Breast epithelium (tissue), 4 donors: ENCODE measurements around the gene KCNIP4. TPM values are rescaled to one million over a fixed set of nuclear protein-coding genes. Genes with fewer than 3 reads are reported as not detected.

Experiments used
- DNase-seq, 2 donors: peaks; one replicate each; pipeline ENCODE4 v3.0.0-alpha.2; 2019; ENCODE audit warnings: low spot score in 2 of 2
- H3K27ac ChIP-seq, 2 donors: fragments of 200-600 bp; sonication (generic) in 1 of 2; one replicate each; pipeline ENCODE4 v1.5.1; 2016 to 2019; ENCODE audit warnings: mild to moderate bottlenecking in 1 of 2
- H3K27me3 ChIP-seq, 2 donors: fragments of 200-600 bp; sonication (generic) in 1 of 2; one replicate each; pipeline versions ENCODE4 v1.5.1 to v1.6.0; 2017 to 2019; ENCODE audit warnings: control low read depth in 1 of 2, mild to moderate bottlenecking in 1 of 2
- H3K36me3 ChIP-seq: fragments of 200-600 bp; one replicate; pipeline ENCODE4 v1.5.1; 2019
- H3K4me1 ChIP-seq, 2 donors: fragments of 200-600 bp; sonication (generic); one replicate each; pipeline ENCODE4 v1.5.1; 2016 to 2019; ENCODE audit warnings: control low read depth in 1 of 2
- H3K4me3 ChIP-seq, 3 donors: fragments of 200-600 bp; sonication (generic); 1 replicate in 2 of 3; 2 replicates in 1 of 3; pipeline ENCODE4 v1.5.1; 2016 to 2019; ENCODE audit warnings: mild to moderate bottlenecking in 3 of 3, moderate library complexity in 2 of 3
- H3K9me3 ChIP-seq, 2 donors: fragments of 200-600 bp; sonication (generic) in 1 of 2; one replicate each; pipeline ENCODE4 v1.5.1; 2016 to 2019; ENCODE audit warnings: control low read depth in 1 of 2
- CTCF ChIP-seq, 3 donors: fragments of 450-650 bp; IDR thresholded peaks; one replicate each; pipeline ENCODE4 v1.5.1; 2016 to 2017; ENCODE audit warnings: antibody characterized with exemption in 3 of 3, mild to moderate bottlenecking in 3 of 3, moderate library complexity in 3 of 3
- POLR2A ChIP-seq: fragments of 450-650 bp; IDR thresholded peaks from one replicate; pipeline ENCODE4 v1.6.1; 2016; ENCODE audit warnings: antibody characterized with exemption, mild to moderate bottlenecking, moderate library complexity
- POLR2AphosphoS5 ChIP-seq, 3 donors: sonication (generic); formaldehyde crosslinking; IDR thresholded peaks; one replicate each; pipeline ENCODE4 v1.6.1; 2017; ENCODE audit warnings: antibody characterized with exemption in 3 of 3
- intact Hi-C: fragments of 100-400 bp; cut with DNase I; formaldehyde crosslinking; loops from one replicate; pipeline ENCODE4 v1.15.1; 2023; ENCODE audit warnings: low total_unique reads
- total RNA-seq, 3 donors: library from RNA; depleted of rRNA; stranded (reverse); fragments of >200 nt; gene quantifications; one replicate each; pipeline ENCODE4 v1.1.0, GENCODE V29; 2016

Gene KCNIP4
- total RNA-seq, 3 donors from 2014 or later = 0.44 to 0.66 TPM; not detected in 1

- Histone ChIP-seq H3K4me3 (no peak overlapping the region), H3K4me1 (no peaks in the 10 kb centered on the region), H3K9me3 (no peaks in the 10 kb centered on the region), H3K36me3 (no peaks in the 10 kb centered on the region), H3K27me3 (no peaks in the 10 kb centered on the region), H3K27ac (no peak overlapping the region)
- intact Hi-C loops = loop anchor here (1.0 kb wide), 1 partner anchor 9 kb away; no protein-coding TSS in a partner anchor
- TF ChIP-seq CTCF (IDR thresholded peaks at IDR 0.05) (no peak), POLR2A (no peak), POLR2AphosphoS5 (IDR thresholded peaks at IDR 0.05) (no peak)
- no peak for DNase-seq
These were observed 1003.6 kb downstream of the KCNIP4 start for GRCh38 chr4:20944961-20945360.

DNA sequence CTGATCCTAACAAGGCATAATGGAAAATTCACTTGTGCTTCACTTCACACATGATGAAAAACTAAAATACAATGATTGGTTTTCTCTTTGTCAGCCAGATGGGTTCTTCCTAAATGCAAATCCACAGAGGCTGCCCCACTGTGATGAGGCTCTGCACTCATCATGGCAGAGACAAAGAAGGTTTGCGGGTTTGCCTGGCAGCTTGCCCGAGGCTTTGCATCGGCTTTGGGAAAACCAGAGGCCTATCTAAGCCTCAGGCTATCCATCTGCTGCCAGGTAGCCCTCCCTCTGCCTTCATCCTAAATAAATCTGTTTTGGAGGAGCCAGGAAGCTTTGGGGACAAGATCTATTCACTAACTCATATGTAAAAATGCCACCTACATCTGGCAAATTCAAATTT is 1004.1 kb downstream of the KCNIP4 start:
- TF ChIP-seq POLR2A = no peak
- no peak for TF ChIP-seq POLR2AphosphoS5 (IDR thresholded peaks at IDR 0.05)
- no peak for DNase-seq
- no peak overlapping the region for H3K27ac ChIP-seq
- H3K27me3 ChIP-seq = no peaks in the 10 kb centered on the region
- H3K9me3 ChIP-seq = no peaks in the 10 kb centered on the region
- H3K36me3 ChIP-seq = no peaks in the 10 kb centered on the region
- H3K4me3 ChIP-seq = no peak overlapping the region
- no peaks in the 10 kb centered on the region for H3K4me1 ChIP-seq
- intact Hi-C loops = loop anchor here (1.0 kb wide), 1 partner anchor 10 kb away; no protein-coding TSS in a partner anchor

DNA sequence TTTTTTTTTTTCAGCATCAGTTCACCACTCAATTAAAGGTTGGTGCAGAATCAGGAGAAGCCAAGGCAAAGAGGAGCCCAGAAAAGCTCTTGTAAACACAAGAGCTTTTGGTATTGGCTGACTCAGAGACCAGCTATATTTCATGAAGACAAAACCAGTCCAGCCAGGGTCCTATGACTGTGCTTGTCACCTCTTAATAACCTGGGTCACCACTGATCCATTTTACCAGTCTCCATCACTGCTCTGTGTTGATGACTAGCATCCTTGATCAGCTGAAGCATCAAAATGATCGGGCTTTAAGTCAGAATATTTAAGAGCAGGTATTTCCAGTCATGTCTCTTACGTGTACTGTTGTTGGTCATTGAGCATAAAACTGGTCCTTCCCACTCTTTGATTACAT is 1010.4 kb downstream of the KCNIP4 start:
- no peaks in the 10 kb centered on the region for H3K9me3 ChIP-seq
- no peaks in the 10 kb centered on the region for H3K27me3 ChIP-seq
- intact Hi-C loops = no loop called here
- no peak for DNase-seq
- TF ChIP-seq POLR2AphosphoS5 (IDR thresholded peaks at IDR 0.05) = no peak
- no peak overlapping the region for H3K27ac ChIP-seq
- no peak overlapping the region for H3K4me3 ChIP-seq
- no peaks in the 10 kb centered on the region for H3K4me1 ChIP-seq
- H3K36me3 ChIP-seq = no peaks in the 10 kb centered on the region

- no peak for TF ChIP-seq POLR2A
- no peak for DNase-seq
- Histone ChIP-seq H3K36me3 (no peaks in the 10 kb centered on the region), H3K27ac (no peak overlapping the region), H3K27me3 (no peaks in the 10 kb centered on the region), H3K4me3 (no peak overlapping the region), H3K9me3 (no peaks in the 10 kb centered on the region), H3K4me1 (no peaks in the 10 kb centered on the region)
- intact Hi-C loops = no loop called here
These were observed 1022.0 kb downstream of the KCNIP4 start for GRCh38 chr4:20926529-20926928.

DNA sequence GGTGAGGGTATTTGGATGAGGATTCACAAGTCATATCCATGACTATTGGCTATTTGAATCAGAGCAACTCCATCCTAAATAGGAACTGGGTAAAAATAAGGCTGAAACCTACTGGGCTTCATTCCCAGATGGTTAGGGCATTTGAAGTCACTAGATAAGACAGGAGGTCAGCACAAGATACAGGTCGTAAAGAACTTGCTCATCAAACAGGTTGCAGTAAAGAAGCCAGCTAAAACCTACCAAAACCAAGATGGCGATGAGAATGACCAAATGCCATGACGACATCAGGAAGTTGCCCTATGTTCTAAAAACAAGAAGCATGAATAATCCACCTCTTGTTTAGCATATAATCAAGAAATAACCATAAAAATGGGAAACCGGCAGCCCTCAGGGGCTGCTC is 1023.4 kb downstream of the KCNIP4 start:
- H3K9me3 ChIP-seq = no peaks in the 10 kb centered on the region
- no peak overlapping the region for H3K27ac ChIP-seq
- no peak overlapping the region for H3K4me3 ChIP-seq
- TF ChIP-seq CTCF (IDR thresholded peaks at IDR 0.05) (no peak), POLR2A (no peak), POLR2AphosphoS5 (IDR thresholded peaks at IDR 0.05) (no peak)
- H3K27me3 ChIP-seq = no peaks in the 10 kb centered on the region
- no peaks in the 10 kb centered on the region for H3K4me1 ChIP-seq
- intact Hi-C loops = no loop called here
- DNase-seq = no peak
- no peaks in the 10 kb centered on the region for H3K36me3 ChIP-seq

DNA sequence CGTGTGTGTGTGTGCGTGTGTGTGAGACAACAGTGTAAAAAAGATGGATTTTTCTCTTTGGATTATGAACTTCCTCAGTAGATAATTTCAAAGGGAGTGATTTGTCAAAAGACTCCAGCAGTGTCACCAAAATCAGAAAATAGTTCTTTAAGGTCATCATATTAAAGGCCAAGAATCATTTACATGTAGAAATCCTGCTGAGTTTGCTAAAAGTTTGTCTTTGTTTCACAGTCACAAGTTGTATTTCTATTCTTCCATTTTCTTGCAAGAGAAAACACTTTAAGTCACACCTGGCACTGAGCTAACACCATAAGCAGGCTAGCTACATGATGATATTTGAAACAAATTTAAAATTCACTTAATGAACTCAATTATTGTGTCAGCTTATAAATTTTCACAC is 1025.6 kb downstream of the KCNIP4 start:
- DNase-seq = no peak
- intact Hi-C loops = no loop called here
- H3K27me3 ChIP-seq = no peaks in the 10 kb centered on the region
- H3K4me1 ChIP-seq = no peaks in the 10 kb centered on the region
- H3K36me3 ChIP-seq = no peaks in the 10 kb centered on the region
- no peak overlapping the region for H3K27ac ChIP-seq
- no peaks in the 10 kb centered on the region for H3K9me3 ChIP-seq
- TF ChIP-seq CTCF (IDR thresholded peaks at IDR 0.05) = no peak
- TF ChIP-seq POLR2AphosphoS5 (IDR thresholded peaks at IDR 0.05) = no peak
- TF ChIP-seq POLR2A = no peak
- no peak overlapping the region for H3K4me3 ChIP-seq

DNA sequence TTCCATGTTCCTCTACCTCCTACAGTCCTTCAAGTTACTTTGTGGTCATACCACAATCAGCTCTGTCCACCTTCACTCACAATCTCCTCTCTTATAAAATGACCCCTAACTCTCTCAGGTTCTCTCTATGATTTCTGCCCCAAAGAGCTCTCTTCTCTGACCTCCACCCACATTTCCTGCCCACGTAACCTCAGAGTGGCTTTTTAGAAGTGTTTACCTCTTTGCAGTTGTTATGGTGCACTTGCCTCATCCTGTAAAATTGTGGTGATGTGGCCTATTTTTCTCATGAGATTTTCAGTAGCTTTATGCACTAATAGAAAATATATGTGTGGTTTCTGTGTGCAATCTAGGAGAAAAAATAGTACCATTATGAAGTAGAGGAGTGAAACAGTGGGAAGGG is 1032.5 kb downstream of the KCNIP4 start:
- no peaks in the 10 kb centered on the region for H3K4me1 ChIP-seq
- H3K36me3 ChIP-seq = no peaks in the 10 kb centered on the region
- H3K27me3 ChIP-seq = no peaks in the 10 kb centered on the region
- intact Hi-C loops = no loop called here
- no peak overlapping the region for H3K27ac ChIP-seq
- no peaks in the 10 kb centered on the region for H3K9me3 ChIP-seq
- no peak for DNase-seq
- H3K4me3 ChIP-seq = no peak overlapping the region
- TF ChIP-seq POLR2AphosphoS5 (IDR thresholded peaks at IDR 0.05) (no peak), CTCF (IDR thresholded peaks at IDR 0.05) (no peak), POLR2A (no peak)
